Stimulated activated CD4-positive, alpha-beta T cell treated with anti-CD3 and anti-CD28 coated beads, Interleukin-4, amount 100 ng/mL, for 24 hours (primary cell): ENCODE data around the gene FABP6.
"Not testable (repeated sequence)": the region's sequence is repeated elsewhere in the genome, so short reads cannot be mapped to it uniquely, and the experiment has no call there.

Source experiments
- DNase-seq: peaks from one replicate; pipeline ENCODE4 v3.0.0-alpha.2; 2020

Gene FABP6

DNA sequence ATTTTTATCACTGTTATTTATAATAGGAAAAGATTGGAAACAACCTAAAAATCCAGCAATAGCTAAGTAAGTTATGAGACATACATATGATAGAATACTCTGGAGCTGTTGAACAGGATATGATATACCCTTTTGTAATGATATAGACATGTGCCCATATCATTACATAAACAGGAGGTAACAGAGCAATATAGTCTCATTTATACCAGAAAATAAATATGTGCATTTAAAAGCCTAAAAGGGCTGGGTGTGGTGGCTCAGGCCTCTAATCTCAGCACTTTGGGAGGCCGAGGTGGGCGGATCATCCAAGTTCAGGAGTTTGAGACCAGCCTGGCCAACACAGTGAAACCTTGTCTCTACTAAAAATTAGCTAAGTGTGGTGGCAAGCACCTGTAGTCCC is 2.3 kb upstream of the FABP6 start:
- DNase-seq = no peak

DNA sequence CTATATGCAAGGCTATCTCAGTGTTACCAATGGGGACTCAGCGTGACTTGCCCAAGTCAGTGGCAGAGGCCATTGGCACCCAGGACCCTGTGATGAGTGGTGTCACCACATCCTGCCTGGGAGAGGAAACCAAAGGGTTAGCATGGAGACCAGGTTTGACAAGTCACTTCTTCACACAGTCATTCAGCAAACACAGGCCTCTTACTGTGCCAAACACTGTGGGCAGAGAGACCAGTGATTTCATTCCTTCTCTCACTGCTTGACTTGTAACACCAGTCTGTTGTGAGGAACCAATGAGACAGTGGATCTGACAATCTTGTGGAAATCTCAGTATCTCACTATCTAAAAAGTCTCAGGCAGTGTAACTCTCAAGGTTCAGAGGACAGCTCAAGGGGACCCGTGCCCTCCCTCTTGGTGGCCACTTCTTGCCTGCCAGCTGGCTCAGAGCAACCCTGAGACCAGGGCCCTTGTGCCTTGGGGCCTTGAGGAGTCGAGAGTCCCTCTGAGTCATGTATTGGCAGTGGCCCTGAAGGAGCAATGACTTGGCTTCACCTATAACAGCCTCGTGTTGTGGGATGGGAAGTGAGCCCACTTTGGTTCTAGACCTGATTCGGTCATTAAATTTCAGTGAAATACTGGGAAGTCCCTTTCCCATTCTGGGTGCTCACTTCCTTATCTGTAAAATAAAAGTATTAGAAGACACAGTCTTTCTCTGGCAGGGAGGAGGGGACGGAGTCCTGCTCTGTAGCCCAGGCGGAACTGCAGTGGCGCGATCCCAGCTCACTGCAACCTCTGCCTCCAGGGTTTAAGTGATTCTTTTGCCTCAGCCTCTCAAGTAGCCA is 1.6 kb downstream of the FABP6 start:
- no peak for DNase-seq

DNA sequence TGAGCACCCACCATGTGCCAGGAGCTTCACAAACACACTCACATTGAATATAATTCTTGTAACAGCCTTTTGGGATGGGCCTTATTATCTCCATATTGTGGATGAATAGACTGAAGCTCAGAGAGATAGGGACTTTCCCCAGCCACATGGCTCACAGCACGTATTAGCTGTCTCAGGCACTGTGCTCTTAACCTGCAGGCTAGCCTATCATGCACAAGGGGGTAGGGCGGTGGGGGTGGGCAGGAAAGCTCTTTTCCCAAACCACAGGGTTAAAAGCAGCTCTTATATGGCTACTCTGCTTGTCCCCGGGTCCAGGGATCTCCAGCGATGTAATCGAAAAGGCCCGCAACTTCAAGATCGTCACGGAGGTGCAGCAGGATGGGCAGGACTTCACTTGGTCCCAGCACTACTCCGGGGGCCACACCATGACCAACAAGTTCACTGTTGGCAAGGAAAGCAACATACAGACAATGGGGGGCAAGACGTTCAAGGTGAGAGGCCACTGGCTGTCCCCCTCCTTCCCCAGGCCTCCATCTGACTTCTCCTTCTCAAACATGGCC is 2.6 kb downstream of the FABP6 start:
- DNase-seq = no peak

DNA sequence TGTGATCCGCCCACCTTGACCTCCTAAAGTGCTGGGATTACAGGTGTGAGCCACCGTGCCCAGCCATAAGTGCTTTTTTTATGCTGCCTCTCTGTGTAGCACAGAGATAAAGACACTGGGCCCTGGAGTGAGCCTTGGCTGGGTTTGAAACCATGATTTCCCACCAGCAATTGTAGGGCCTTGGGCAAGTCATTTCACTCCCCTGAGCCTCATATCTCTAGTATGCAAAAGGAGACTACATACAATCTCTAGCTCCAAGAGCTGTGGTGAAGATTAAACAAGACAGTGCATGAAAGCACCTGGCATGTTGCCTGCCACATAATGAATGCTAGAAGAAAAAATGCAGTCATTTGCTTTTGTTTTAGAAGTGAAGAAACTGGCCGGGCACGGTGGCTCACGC is 3.9 kb downstream of the FABP6 start:
- DNase-seq = no peak

DNA sequence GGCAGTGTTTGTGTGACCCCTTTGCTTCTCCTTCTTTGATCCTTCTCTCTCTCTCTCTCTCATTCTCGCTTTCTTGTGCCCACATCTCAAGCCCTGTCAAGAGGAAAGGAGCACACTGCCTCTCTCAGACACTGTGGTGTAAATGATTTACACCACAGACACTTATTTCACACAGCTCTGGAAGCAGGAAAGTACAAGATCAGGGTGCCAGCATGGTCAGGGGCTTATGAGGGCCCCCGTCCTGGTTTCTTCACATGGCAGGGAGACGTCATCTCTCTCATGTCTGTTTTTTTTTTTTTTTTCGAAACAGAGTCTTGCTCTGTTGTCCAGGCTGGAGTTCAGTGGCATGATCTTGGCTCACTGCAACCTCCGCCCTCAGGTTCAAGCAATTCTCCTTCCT is 6.4 kb downstream of the FABP6 start:
- no peak for DNase-seq

DNA sequence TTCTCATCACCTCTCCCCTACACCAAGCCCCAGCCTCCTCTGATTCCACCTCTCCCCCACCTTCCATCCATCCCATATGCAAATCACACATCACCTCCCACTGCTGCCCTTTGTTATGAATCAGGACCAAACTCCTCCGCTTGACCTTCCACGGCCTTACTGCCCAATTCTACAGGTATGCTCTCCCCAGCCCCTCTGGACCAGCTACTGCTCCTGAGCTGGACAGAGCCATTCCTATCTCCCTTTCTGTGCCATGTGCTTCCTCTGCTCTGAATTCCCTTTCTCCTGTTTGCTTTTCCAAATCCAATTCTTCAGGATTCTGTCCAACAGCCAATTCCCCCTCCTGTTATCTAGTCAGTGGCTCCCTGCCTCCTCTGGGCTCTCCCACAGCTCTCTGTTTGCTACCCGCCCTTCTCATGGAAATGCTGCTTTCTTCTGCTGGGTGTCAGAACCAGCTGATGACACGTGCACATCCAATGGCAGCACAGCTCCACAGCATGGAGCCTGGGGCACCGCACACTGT is 8.3 kb downstream of the FABP6 start:
- DNase-seq = no peak

DNA sequence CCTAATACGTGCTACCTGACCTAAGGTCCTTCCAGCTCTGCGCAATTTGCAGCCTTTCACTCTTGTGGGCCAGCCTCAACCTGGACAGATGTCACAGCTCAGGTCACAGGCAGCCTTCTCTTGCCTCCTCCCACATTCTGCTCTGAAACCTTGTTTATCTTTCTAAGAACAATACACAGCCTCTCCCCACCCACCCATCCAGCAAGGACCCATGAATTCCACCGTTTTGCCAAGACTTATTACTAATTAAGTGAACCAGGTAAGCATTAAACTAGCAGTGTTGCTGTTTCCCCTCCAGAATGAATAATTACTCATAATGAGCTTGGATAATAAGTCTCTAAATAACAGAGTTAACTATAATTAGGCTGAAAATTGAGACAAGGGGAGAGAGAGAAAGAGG is 11.0 kb downstream of the FABP6 start:
- no peak for DNase-seq

DNA sequence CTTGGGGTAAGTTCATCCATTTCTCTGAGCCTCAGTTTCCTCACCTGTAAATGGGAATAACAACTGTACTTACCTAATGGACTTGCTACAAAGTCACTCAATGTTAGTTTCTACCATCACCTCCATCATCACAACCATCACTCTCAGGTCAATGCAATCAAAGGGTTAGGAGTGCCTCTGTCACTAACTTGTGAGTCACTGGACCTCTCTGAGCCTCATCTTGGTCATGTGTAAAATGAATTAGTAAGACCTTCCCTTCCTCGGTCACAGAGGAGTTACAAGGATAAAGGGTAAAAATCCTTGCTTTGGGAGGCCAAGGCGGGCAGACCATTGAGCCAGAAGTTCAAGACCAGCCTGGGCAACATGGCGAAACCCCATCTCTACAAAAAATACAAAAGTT is 12.8 kb downstream of the FABP6 start:
- DNase-seq = no peak

DNA sequence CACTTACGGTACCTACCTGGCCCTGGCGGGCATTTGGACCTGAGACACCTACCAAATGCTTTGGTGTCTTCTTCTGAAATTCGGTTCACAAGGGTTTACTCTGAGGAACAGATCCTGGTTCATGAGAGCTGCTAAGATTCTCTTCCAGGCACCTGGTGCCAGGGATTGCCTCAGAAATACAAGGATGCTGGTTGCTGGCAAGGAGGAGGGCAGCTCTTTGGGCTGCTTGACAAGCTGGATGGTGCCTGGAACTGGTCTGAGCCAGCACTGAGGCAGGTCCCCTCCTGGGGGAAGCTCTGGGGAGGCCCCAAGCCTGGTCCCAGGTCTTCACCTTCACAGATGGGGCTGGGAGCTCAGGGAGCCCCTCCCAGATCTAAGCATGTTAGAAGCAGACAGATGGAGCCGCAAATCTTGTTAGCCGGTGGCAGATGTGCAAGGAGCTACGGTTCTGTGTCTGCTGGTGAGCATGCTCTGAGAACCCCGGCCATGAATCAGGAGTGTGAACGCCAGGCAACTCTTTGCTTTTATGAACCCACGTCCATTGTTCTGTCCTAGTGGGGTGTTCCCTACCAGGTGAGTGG is 16.3 kb downstream of the FABP6 start:
- DNase-seq = no peak

DNA sequence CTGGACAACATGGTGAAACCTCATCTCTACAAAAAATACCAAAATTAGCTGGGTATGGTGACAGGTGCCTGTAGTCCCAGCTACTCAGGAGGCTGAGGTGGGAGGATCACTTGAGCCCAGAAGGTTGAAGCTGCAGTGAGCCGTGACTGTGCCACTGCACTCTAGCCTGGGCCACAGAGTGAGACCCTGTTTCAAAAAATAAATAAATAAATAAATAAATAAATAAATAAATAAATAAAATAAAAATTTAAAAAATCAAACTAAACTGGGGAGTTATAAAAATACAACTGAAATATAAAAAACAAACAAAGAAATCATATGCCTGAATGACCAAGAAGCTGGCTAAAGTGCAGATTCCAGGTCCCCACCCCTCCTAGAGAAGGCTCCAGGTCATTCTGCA is 20.3 kb downstream of the FABP6 start:
- DNase-seq = not testable (repeated sequence)

DNA sequence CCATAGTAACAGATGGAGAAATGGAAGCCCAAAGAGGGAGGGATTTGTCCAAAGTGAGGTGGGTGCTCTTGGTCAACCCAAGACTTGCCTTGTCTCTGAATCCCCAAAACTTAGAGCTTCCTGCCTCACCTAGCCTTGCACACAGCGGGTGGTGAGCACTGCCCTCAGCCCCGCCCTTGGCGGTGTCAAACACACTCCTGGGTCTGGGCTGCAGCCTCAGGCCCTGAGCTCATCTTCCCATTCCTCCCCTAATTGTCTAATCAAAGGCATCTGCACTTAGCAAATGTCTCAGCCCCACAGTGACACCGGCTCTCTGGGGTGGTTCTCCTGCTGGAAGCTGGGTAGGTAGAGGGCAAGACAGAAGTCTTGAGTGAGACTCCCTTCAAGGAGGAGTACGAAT is 20.9 kb downstream of the FABP6 start:
- DNase-seq = no peak

DNA sequence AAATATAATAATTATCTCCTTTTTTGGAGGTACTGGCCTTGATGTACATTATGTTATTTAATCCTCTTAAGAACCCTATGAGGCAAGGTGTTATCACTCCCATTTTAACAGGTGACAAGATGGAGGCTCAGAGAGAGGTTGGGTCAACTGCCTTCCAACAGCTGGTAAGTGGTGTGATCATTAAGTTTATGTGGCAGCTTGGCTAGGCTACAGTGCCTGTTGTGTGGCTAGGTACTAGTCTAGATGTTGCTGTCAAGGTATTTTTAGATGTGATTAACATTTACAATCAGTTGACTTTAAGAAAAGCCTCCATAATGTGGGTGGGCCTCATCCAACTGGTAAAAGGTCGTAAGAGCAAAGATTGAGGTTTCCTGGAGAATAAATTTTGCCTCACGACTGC is 21.5 kb downstream of the FABP6 start:
- no peak for DNase-seq

DNA sequence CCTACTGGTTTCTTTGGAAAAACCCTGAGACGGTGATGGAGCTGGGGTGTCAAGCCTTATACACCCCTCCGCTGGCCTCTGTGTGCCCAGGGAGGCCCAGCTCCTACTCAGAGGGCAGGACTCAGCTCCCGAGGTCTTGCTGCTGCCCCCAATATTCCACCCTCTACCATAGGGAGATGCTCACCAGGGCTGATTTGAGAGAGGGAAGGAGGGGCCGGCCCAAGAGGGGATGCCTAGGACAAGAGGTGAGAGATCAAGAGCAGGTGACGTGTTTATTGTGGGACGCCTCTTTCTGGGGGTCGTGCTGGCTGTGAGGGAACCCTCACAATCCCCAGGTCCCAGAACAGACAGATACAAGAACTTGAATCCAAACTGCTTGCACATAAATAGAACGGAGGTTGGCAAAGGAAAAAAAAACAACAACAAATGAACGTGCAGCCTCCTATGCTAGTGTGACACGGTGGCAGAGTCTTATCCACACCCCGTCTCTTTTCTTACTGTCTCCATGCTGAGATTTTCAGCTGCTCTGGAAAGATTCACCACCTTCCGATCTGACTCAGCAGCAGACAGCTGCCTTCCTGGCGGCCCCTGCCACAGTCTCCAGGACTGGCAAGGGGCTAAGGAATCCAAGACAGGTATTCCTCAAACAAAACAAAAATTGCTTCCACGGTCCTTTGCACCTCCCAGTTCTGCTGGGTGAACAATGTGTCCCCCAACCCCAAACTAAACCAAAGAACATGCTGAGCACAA is 22.3 kb downstream of the FABP6 start:
- no peak for DNase-seq

DNA sequence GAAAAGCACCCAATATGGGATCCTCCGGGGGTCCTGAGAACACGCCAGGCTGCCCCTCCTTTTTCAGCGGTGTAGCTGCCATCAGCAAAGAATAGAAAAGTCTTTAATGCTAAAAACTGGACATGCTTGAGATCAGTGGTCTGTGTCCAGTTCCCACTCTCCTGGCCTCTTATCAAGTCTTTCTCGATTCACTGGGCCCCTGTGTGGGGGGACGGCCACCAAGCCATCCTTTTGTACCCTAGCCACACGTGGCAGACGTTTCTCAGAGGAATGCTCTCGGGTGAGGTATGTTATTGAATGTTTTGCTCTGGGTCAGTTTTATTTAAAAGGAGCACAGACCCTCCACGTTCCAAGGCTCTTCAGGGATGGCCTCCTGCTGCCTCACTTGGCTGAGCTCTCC is 23.6 kb downstream of the FABP6 start:
- no peak for DNase-seq

DNA sequence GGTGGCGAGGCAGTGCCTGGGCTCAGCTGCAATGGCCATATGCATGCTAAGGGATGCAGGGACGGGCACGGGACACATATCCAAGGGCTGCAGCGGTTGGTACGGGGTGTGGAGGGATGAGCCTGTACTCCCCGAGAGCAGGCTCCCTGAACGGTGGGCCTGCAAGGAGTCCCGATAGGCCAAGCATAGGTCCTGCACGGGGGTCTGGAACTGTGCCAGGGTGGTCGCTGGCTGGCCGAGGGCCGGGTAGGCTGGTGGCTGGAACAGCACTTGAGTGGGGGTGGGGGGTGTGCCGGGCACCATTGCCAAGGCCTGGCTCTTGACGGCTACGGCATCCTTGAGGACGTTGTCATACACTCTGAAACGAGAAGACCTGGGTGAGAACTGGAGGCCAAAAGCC is 24.1 kb downstream of the FABP6 start:
- no peak for DNase-seq

DNA sequence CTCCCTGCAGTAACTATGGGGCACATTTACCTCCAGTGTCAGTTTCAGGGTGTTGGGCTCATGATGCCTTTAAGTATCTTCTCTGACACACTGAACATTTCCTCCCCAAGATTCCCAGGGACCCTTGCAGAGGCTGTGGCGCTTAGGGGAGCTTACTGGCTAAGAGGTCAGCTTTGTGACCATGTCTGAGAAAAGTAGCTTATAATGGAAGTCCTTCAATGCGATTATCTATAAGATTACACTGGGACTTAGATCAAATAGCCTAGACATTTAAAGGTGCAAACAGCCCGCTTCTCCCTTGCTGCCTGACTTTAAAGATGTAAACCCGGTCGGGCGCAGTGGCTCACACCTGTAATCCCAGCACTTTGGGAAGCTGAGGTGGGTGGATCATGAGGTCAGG is 25.4 kb downstream of the FABP6 start:
- DNase-seq = no peak

DNA sequence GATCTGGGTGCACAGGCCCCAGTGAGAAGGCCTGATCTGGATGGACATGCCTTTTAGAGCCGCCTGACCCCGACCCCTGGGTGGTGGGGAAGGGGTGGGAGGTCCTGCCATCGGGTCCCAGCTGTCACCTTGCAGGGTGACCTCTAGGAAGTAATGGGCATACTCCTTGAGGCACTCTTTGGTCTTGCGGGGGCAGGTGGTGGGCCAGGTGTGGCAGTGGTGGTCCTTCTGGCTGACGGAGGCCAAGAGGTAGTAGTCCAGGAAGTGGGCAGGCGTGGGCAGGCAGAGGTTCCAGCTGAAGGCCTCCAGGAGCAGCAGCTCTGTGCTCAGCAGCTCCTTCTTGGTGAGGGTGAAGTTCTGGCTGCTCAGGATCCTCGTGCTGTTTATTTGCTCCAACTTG is 30.0 kb downstream of the FABP6 start:
- DNase-seq = no peak

DNA sequence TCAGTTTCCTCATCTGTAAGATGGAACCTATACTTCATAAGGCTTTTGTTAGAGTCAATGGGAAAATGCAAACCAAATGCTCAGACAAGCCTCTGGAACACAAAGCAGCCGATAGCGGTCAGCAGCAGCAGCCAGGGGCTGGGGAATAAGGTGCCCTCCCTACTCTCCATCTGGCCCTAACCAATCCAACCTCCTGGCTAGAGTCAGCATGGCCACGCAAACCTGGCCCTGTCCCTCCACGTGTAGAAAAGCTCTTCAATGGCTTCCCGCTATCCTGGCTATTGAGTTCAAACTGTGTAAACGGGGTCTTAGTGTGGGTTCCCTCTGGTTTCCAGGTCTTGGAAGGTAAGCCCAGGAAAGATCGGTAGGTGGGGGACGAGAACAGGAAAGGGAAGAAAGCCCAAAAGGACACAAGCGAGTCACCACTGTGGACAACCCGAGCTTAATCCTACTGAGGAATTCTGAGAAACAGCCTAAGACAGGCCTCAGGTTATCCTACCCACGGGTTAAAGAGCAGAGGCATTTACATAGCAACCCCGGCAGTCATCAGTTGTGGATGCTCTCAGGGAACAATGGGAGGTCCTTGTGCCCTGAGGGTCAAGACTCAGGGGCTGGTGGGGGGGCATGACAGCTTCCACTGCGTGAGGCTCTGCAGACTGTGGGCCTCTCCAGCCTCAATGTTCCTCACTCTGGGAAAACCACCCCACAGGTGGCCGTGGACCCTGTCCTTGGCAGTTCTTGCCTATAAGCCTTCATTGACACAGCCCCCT is 30.9 kb downstream of the FABP6 start:
- no peak for DNase-seq

DNA sequence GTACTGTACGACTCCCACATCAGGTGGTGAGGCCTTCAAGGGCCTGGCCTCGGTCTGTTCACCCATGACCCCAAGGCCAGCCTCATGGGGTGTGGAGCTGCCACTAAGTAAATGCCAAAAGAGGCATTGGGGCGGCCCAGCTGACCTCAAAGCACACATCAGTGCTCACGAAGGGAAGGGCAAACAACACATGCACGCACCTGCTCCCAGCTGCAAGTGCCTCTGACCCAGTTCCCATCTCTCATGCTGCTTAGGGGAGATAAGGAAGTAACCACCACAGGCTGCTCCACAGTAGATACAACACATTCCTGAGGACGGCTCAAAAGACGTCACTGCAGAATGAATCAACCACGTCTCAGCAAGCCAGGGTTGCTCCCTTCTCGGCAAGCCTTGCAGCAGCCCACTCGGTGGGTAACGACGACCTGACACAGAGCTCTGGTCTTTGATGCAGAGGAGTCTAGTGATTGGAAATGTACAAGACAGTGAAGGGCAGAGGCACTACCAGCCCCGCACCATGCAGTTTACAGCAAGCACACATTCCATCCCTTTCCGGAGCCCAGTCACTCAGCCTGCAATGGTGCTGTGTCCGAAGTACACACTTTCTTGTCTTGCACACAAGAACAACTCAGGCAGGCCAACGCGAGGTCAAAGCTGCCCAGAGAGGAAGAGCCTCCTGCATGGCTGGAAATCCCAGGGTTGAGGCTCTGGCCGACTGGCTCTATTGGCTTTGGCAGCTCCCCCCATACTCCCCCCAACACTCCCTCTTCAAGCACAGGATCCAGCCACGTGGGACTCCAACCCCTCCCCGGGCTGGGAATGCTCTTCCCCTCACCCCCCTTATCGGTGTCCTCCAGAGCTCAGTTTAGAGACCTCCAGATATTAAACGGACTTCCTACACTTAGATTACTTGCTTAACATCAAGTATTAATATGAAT is 31.8 kb downstream of the FABP6 start:
- no peak for DNase-seq

DNA sequence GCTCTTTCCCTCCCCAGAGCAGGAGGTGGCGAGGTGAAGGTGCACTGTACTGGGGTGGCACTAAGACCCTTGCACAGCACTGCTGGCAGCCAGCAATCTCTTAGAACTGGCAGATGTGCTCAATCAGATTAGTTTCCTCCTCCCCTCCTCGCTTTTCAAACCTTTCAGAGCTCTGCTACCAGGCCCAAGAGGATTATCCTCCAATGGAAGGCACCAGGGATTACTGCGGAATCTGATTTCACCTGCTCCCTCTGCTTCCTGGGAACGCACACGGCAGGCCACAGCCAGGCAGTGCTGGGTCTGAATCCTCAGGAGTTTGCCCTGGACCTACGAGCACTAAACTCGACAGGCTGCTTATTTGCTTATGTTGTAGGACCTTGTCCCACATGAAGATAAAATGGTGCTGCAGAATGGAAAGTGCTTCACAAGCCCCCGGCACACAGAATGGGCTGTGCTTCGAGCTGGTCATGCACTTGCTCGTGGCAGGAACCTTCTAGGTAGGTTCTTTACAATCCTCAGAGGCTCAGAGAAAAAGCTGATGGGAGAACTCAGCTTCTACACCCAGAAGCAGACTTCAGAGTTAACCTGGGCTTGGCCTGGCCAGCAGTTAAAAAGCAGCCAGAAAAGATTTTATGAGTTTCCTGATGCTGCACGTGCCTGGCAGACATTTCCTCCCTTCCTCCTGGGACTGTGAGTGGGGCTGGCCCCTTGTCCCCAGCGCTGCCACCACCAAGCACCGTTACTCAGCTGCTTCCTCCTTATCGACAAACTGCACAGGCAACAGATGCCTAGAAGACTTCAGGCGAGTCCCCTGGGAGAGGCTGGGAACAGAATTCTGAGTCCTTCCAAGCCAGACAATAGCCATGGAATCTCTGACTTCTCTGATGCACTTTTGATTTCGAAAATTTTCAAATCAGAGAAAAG is 33.1 kb downstream of the FABP6 start:
- no peak for DNase-seq
